ENCODE results near the gene HNF1A.

- no peak for TF ChIP-seq CTCF (conservative IDR thresholded peaks at IDR 0.05 in 1 of 2, IDR thresholded peaks at IDR 0.05 in 1 of 2; ENCODE audit: low read depth in 1 of 2, low read length in 2 of 2)
- no peak for TF ChIP-seq EZH2 (IDR thresholded peaks at IDR 0.05; ENCODE audit: low read length, missing control alignments)
Observed at GRCh38 chr12:120982659-120983058, 4.3 kb downstream of the HNF1A start.

All from fibroblast of lung (primary cell).